ENCODE results near the gene CLEC18A.

Gene CLEC18A

DNA sequence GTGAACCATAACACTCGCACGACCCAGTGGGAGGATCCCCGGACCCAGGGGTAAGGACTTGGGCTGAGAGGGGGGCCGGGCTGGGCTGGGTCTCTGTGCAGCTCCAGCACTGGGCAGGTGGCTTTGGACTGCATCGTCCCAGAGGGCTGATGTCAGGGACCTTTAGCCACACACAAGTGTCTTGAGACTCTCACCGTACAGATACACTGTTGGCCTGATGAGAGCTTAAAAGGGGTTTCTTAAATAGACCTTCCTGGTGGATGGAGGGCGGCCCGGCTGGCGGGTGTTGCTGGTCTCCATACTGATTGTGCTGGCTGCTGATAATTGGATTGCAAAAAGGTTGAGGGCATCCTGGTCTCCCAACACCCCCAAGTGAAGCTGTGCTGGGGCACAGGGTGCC lies 21.7 kb upstream of the CLEC18A start:
- Histone ChIP-seq H3K27me3 (ENCODE audit: control insufficient read depth, low read length) (no peaks in the 10 kb centered on the region), H3K79me2 (ENCODE audit: control insufficient read depth, low read length) (no peaks in the 10 kb centered on the region), H4K20me1 (ENCODE audit: control insufficient read depth, insufficient read depth, low read depth, low read length) (no peaks in the 10 kb centered on the region), H3K4me2 (ENCODE audit: low read length) (no peak overlapping the region), H3K9me2 (replicated peaks; ENCODE audit: control insufficient read depth, low read length) (no peaks in the 10 kb centered on the region), H3K36me3 (ENCODE audit: control insufficient read depth, low read length) (no peaks in the 10 kb centered on the region), H3K9me3 (ENCODE audit: control insufficient read depth, insufficient read depth, low read length) (no peaks in the 10 kb centered on the region), H3K4me1 (ENCODE audit: control insufficient read depth, low read length) (no peaks in the 10 kb centered on the region), H3F3A (ENCODE audit: control insufficient read depth, insufficient read depth) (no peaks in the 10 kb centered on the region), H3K27ac (ENCODE audit: low read depth, low read length) (no peak overlapping the region), H3K4me3 (ENCODE audit: low read length) (no peak overlapping the region)
- TF ChIP-seq EZH2phosphoT487 (IDR thresholded peaks at IDR 0.05; ENCODE audit: borderline replicate concordance, low read length), result no peak
- TF ChIP-seq, protein P1, sequence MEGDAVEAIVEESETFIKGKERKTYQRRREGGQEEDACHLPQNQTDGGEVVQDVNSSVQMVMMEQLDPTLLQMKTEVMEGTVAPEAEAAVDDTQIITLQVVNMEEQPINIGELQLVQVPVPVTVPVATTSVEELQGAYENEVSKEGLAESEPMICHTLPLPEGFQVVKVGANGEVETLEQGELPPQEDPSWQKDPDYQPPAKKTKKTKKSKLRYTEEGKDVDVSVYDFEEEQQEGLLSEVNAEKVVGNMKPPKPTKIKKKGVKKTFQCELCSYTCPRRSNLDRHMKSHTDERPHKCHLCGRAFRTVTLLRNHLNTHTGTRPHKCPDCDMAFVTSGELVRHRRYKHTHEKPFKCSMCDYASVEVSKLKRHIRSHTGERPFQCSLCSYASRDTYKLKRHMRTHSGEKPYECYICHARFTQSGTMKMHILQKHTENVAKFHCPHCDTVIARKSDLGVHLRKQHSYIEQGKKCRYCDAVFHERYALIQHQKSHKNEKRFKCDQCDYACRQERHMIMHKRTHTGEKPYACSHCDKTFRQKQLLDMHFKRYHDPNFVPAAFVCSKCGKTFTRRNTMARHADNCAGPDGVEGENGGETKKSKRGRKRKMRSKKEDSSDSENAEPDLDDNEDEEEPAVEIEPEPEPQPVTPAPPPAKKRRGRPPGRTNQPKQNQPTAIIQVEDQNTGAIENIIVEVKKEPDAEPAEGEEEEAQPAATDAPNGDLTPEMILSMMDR (IDR thresholded peaks at IDR 0.05; ENCODE audit: low read depth, low read length, poor library complexity, severe bottlenecking), result no peak

DNA sequence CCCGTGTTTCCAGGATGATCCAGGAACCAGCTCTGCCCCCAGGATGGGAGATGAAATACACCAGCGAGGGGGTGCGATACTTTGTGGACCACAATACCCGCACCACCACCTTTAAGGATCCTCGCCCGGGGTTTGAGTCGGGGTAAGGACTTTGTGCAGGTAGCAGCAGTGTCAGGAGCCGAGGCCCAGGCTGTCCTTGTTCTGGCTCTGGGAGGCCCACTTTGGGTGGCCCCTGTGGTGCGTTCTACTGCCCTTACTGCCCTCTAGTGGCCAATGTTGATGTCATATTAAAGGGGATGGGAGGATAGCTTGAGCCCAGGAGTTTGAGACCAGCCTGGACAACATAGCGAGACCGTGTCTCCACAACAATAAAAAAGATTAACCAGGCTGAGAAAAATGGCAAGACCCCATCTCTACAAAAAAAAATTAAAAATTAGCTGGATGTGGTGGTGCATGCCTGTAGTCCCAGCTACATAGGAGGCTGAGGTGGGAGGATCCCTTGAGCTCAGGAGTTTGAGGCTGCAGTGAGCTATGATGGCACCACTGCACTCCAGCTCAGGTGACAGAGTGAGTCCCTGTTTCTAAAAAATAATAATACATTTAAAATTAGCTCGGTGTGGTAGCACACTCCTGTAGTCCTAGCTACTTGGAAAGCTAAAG lies 20.9 kb upstream of the CLEC18A start:
- Histone ChIP-seq H3K4me1 (ENCODE audit: control insufficient read depth, low read length) (no peaks in the 10 kb centered on the region), H3K27me3 (ENCODE audit: control insufficient read depth, low read length) (no peaks in the 10 kb centered on the region), H3K9me3 (ENCODE audit: control insufficient read depth, insufficient read depth, low read length) (no peaks in the 10 kb centered on the region), H3K9me2 (replicated peaks; ENCODE audit: control insufficient read depth, low read length) (no peaks in the 10 kb centered on the region), H3K79me2 (ENCODE audit: control insufficient read depth, low read length) (no peaks in the 10 kb centered on the region), H3K4me3 (ENCODE audit: low read length) (no peak overlapping the region), H3F3A (ENCODE audit: control insufficient read depth, insufficient read depth) (no peaks in the 10 kb centered on the region), H3K4me2 (ENCODE audit: low read length) (no peak overlapping the region), H4K20me1 (ENCODE audit: control insufficient read depth, insufficient read depth, low read depth, low read length) (no peaks in the 10 kb centered on the region), H3K27ac (ENCODE audit: low read depth, low read length) (no peak overlapping the region), H3K36me3 (ENCODE audit: control insufficient read depth, low read length) (no peaks in the 10 kb centered on the region)
- TF ChIP-seq, protein P1 (IDR thresholded peaks at IDR 0.05; ENCODE audit: low read depth, low read length, poor library complexity, severe bottlenecking), result peak; percentile 81
- no peak for TF ChIP-seq EZH2phosphoT487 (IDR thresholded peaks at IDR 0.05; ENCODE audit: borderline replicate concordance, low read length)

DNA sequence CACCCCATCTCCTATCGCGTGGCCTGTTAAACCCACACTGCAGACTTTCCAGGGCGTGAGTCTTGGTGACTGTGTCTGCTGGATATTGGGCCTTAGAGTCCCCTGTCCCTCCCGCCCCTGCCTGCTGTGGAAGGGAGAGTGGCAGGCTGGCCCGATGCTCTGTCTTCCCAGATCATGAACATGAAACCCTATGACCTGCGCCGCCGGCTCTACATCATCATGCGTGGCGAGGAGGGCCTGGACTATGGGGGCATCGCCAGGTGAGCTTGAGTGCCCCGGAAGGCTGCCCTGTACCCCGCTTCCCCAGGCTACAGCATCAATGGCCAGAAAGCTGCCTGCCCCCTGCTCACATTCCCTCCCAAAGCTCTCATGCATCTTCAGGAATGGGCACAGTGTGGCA lies 19.5 kb upstream of the CLEC18A start:
- Histone ChIP-seq H3F3A (ENCODE audit: control insufficient read depth, insufficient read depth) (no peaks in the 10 kb centered on the region), H3K36me3 (ENCODE audit: control insufficient read depth, low read length) (no peaks in the 10 kb centered on the region; the same call in 1 of the 2 replicates), H3K9me2 (replicated peaks; ENCODE audit: control insufficient read depth, low read length) (no peaks in the 10 kb centered on the region), H3K79me2 (ENCODE audit: control insufficient read depth, low read length) (no peaks in the 10 kb centered on the region), H3K9me3 (ENCODE audit: control insufficient read depth, insufficient read depth, low read length) (no peaks in the 10 kb centered on the region), H3K4me1 (ENCODE audit: control insufficient read depth, low read length) (no peaks in the 10 kb centered on the region), H3K27ac (ENCODE audit: low read depth, low read length) (no peak overlapping the region), H3K4me2 (ENCODE audit: low read length) (no peak overlapping the region), H3K27me3 (ENCODE audit: control insufficient read depth, low read length) (no peaks in the 10 kb centered on the region), H3K4me3 (ENCODE audit: low read length) (no peak overlapping the region), H4K20me1 (ENCODE audit: control insufficient read depth, insufficient read depth, low read depth, low read length) (no peaks in the 10 kb centered on the region)
- TF ChIP-seq EZH2phosphoT487 (IDR thresholded peaks at IDR 0.05; ENCODE audit: borderline replicate concordance, low read length), result no peak

DNA sequence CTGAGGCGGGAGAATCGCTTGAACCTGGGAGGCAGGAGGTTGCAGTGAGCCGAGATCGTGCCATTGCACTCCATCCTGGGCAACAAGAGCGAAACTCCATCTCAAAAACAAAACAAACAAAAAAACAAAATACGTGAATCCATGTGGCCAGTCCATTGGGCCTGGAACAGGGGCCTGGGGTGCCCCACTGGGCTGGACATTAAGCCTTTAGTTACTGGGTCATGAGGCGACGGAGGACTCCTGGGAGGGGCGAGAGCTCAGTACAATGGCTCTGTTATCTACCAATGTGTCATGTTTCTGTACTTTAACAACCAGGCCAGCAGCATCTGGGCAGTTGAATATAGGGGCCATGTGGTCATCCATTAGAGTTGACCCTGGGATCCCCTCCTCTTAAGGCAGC lies 18.9 kb upstream of the CLEC18A start:
- no peak overlapping the region for H3K4me2 ChIP-seq (ENCODE audit: low read length)
- TF ChIP-seq, protein P1 (IDR thresholded peaks at IDR 0.05; ENCODE audit: low read depth, low read length, poor library complexity, severe bottlenecking), result no peak
- TF ChIP-seq EZH2phosphoT487 (IDR thresholded peaks at IDR 0.05; ENCODE audit: borderline replicate concordance, low read length), result no peak
- no peaks in the 10 kb centered on the region for H3K9me2 ChIP-seq (replicated peaks; ENCODE audit: control insufficient read depth, low read length)
- H3K27me3 ChIP-seq (ENCODE audit: control insufficient read depth, low read length), result no peaks in the 10 kb centered on the region
- no peaks in the 10 kb centered on the region for H3K9me3 ChIP-seq (ENCODE audit: control insufficient read depth, insufficient read depth, low read length)
- no peaks in the 10 kb centered on the region for H3F3A ChIP-seq (ENCODE audit: control insufficient read depth, insufficient read depth)
- H3K36me3 ChIP-seq (ENCODE audit: control insufficient read depth, low read length), result peaks cover 4% of the 10 kb centered on the region; the same call in 1 of the 2 replicates
- no peaks in the 10 kb centered on the region for H3K79me2 ChIP-seq (ENCODE audit: control insufficient read depth, low read length)
- H3K4me3 ChIP-seq (ENCODE audit: low read length), result no peak overlapping the region
- no peak overlapping the region for H3K27ac ChIP-seq (ENCODE audit: low read depth, low read length)
- H4K20me1 ChIP-seq (ENCODE audit: control insufficient read depth, insufficient read depth, low read depth, low read length), result no peaks in the 10 kb centered on the region
- no peaks in the 10 kb centered on the region for H3K4me1 ChIP-seq (ENCODE audit: control insufficient read depth, low read length)

All from DOHH2 (cell line).